Activated CD4-positive, CD25-positive, alpha-beta regulatory T cell (primary cell): ENCODE data around the gene LTBP1.

Source experiments
- DNase-seq, 4 experiments: peaks; one replicate each; lab custom pipeline; 2025; lab: John Stamatoyannopoulos, UW

Gene LTBP1

DNA sequence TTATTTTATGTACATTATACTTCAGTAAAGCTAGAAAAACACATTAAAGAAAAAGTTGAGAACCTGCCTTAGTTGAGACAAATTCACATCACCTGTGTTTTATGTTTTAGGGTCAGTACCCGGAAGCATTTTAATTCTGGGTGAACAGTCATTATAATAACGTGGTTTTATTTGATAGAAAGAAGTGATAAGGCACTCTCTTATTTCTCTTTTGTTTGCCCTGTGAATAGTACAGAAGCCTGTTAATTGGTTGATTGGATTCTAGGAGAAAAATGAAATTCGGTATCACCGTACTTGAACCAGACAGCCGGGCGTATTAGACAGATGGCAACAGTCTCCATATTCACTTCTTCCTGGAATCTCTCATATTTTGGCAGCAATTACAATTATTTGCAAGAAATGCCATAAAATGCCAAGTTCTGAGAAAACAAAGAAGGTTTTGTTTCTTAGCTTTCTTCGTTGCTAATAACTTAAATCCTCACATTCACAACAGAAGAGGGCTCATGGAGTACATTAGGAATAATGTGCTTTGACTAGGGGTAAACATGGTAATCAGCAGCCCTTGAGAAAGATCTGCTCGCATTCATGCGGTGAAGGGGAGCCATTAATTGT lies 361.0 kb downstream of the LTBP1 start:
- DNase-seq = no peak

DNA sequence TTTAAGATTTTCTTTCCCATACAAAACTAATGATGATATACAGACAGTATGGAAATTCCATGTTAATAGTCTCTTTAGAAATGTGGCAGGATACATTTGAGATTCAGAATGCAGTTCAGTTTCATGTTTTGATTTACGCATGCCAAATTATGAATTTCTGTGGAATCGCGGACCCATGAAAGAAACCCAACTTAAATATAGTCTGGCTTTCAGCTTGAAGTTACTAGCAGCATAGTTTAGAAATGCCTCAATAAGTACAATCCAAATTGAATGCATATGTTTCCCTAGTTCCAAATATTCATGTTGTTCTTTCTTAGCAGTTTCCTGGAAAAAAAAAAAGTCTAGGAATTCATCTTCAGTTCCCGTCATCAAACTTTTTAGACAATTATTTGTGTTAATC lies 365.6 kb downstream of the LTBP1 start:
- DNase-seq = no peak

DNA sequence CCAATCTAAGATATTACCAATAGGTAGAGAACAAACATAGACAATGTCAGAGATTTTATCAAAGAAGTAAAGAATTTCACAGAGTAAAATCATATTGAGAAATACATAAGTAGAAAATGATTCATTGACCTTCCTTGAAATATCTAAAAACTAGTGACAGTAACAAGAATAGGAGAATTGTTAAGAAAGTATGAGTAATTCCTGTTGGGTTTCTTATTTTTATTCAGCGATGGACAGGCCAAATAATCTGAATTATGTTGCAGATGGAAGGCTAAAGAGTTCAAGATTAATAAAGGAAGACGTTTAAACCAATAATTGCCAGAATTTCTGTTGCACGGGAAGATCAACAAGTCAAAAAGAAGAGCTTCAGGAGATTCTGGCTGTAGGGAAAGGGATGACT lies 366.3 kb downstream of the LTBP1 start:
- no peak for DNase-seq

DNA sequence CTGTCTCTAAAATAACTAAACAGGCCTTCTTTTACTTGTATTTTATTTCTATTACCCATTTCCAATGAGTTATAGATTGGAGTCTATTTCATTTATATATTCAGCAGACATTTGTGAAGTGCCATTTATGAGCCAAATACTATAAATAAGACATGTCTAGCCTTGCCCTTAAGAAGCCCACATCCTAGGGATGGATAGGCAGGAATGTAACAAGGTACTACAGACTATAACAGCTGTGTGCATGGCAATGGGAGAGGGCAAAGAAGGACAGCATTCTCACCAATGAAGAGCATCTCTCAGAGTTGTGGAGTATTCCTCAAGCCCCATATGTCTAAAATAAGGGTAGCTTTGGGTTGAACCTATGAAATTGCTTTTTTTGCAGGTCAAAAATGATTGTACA lies 367.8 kb downstream of the LTBP1 start:
- no peak for DNase-seq

DNA sequence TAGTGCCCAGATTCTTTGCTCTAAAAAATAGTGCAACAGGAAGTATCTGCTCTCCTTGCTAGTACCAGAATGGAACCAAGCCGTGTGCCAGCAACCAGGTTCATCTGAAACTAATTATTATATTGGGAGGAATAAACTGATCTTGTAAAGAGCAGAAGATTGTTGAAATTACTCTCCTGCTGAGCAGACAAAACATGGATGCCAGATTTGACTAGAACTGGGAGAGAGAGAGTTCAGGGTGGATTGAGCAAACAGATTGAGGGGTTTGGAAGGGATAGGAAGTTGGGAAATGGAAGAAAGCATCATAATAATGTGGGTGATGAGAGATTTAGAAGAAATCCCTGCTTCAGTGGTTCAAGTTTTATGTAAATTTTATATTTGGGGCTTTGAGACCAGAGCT lies 369.6 kb downstream of the LTBP1 start:
- no peak for DNase-seq

DNA sequence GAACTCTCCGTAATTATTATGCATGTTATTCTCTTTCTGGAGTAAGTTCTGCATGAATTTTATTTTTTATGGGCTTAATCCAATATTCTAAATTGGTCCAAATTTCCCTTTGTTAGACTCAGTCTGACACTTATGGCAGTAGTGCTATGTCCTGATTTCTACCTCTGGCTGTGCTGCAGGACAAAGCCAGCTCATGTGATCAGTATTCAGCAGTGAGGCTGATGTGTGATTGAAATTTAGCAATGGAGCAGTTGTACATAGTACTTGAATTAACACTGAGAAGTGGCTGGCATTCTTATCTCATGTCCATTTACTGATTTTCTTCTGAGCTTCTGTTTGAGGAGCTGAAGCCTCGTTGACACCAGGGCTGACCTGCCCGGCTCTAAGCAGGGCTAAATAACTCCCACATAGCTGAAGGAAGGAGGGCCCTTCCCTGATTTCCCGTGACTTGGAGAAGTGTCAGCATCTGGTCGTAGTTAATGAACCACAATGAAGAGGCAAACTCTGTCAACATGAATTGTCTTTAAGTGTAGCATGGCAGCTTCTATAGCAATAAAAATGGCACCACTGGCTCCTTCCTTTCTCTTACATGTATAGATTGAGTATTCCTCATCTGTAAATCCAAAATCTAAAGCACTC lies 370.7 kb downstream of the LTBP1 start:
- DNase-seq = no peak

DNA sequence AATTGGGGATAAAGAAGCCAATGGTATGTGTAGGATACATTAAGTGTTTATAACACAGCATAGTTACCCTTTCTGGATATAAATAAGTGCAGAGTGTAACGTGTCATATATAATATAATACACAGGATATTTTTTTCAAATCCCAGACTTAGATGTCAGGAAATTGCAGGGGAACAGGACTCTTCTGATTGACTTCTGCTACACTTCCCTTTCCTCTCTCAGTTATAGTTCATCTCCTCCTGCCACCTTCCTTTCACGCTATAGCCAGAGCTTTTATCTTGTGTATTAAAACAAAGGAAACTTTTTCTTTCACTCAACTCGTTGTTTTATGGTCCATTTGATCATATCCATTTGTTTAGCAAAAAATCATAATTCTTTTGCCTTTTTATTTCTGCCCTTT lies 371.7 kb downstream of the LTBP1 start:
- DNase-seq = no peak

DNA sequence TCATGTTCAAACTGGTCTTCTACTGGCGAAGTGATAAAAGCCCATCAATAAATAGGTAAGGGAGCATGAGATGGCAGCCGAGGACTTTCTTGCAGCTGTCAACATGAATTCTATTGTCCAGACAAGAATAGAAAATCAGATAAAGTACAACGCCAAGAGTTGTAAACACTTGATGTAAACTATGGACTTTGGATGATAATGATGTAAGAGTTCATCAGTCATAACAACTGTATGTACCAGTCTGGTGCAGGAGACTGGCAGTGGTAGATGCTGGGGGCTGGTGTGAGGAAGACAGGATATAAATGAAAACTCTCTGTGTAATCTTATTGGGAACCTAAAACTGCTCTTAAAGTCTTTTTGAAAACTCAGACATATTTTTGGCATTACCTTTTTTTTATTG lies 373.8 kb downstream of the LTBP1 start:
- DNase-seq = no peak

DNA sequence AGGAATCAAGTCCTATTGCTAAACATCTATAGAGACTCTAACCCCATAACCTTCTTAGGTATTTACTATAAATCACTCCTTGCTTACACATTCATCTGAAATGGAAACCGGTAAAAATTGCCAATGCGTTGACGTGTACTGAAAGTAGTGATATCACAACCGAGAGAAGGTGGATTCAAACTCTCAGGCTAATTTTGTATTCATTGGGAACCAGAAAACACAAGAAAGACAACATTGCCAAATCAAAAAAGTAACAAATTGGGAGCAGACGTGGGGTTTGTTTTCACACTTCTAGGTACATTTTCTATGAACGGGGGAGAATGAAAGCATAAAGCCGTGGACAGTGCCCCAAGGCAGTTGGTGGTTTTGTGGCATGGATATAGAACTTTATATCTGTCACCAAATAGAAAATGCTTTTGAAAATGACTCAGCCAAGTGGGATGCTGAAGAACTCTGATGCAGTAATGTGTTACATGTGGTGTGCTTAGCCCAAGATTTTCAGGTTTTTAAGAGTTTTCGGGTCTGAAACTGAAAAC lies 374.6 kb downstream of the LTBP1 start:
- no peak for DNase-seq

DNA sequence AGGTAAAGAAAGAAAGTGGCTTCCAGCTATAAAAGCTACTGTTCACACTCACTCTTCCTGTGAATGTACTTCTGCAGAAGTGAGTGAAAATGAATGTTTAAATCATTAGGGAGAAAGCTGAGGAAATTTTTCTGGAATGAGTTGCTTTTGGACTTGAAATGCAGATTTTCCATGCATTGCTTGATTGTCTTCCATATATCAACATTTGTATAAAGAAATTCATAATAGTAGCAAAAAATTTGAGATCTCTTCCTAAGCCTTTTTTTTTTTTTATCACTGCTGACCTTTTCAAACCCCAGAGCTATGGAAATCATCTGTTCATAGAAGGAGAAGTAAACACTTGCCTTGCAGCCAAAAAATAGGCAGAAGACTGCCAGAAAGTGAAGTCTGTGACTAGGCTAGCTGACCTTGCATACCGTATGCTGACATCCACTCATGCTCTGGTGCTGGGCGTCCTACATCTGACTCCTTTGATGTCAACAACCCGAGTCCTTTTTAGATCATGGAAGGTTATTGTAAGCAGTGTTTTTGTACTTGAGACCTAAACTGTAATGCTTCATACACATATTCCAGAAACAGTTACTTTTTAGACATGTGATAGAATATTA lies 375.2 kb downstream of the LTBP1 start:
- DNase-seq = no peak

DNA sequence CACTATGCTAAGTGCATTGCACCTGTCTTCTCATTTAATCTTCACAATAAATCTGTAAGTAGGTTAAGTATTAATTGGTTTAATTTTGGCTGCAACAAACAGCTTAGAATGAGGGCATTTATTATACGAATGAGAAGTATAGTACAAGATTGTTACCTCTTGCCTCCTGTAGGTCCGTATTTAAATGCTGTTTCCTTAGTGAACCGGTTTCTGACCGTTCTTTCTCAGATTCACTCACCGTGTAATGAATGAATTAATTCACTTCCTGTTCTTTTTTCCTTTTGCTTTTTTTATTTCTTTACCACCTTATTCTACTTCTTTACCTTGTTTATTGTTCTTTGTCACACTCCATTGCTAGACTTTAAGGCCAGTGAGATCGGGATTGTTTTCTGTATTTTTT lies 375.9 kb downstream of the LTBP1 start:
- DNase-seq = no peak

DNA sequence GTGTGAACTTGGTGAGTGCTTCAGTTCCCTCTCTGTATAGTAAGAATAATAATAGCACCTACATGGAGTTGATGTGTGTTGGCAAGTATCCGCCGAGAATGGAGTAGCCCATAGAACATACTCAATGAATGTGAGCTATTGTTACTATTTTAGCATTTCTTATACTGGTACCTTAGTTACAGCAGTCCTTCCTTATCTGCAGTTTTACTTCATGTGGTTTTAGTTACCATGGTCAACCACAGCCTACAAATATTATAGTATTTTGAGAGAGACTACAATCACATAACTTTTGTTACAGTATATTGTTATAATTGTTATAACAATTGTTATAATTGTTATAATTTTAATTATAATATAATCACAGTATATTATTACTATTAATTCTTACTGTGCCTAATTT lies 377.2 kb downstream of the LTBP1 start:
- DNase-seq = no peak

DNA sequence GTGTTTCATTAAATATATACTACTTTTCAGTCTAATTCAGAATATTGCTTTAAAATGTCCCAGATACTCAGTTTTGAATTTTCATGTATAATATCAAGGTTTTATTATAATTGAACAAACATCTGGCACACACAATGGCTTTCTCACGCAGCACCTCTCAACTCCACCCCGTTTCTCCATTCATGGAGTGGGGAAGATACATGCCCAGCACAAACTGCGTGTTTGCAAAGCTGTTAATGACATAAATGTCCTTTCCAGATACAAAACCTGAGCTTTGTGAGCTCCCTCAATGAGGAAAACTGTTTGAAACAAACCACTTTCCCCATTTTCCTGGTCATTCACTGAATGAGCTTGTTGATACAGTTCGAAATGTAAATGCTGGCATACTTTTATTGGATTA lies 379.3 kb downstream of the LTBP1 start:
- DNase-seq = no peak

DNA sequence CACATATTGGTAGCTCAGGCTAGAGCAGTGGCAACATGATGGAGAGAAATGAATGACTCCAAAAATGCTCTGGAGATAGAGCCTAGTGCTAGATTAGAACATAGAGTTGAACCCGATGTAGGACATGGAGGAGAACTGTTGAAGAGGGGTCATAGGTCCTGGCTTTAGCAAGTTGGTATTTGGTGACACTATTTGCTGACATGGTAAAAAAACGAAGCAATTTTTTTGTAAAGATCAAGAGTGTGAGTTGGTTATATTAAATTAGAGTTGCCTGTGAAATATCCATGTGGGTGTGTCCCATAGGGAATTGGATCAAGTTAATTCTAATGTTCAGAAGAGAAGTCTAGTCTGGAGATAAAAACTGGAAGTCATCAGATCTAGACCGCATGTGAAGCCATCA lies 386.7 kb downstream of the LTBP1 start:
- no peak for DNase-seq

DNA sequence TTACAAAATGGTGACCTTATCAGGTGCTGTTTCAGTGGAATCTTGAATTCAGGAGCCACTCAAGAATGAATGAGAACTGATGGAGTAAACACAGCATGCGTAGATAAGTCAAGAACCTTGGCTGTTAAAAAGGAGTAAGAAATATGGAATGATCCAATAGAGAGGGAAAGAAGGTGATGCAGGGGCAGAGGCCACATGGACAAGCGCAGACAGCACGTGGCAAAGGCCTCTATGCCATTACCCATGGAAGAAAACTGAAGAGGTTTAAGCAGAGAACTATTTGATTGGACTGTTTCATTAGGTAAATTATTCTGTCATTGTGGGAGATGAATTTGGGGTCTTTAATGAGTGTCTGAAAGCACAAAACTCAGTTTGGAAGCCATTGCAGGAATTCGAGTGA lies 387.3 kb downstream of the LTBP1 start:
- no peak for DNase-seq

DNA sequence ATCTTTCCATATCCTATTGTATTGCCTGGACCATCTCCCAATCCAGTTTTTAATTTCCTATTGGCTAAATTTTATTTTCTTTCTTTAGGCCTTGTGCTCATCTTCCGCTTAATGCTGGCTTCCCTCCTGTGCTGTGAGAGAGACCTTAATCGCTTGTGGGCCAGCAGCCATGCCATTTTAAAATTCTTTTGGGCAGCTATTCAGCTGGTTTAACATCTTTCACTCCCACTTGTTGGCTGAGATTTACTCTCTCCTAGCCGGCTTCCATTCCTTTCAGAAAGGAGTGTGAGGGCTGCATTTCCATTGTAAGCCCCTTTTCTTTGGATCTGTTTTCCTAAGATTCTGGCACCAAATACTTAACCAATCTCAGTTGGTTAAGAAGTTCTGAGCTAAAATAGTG lies 388.8 kb downstream of the LTBP1 start:
- DNase-seq = no peak

DNA sequence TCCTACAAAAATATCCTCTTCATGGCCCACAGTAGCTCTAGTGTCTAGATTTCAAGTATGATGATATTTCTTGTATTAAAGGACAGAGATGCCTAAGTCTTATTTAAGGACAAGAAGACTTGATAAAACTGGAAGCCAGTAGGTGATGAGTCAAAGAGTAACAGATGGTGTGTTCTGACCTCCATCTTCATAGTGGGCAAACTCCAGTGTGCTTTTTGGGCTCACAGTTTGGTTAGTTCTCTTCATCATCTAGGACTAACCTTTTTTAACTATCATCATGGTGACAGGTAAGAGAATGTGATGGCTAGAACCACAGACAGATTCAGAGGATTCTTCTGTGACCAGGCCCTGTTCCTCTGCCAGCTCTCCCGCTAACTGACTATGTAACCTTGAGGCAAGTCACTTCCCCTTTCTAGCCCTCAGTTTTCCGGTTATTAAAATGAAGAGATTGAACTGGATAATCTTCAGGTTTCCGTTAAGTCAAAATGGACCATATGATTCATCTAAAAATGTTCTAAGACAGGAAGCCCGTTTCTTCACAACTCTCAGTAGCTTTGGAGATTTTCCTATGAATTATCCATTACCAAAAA lies 389.4 kb downstream of the LTBP1 start:
- DNase-seq = no peak

DNA sequence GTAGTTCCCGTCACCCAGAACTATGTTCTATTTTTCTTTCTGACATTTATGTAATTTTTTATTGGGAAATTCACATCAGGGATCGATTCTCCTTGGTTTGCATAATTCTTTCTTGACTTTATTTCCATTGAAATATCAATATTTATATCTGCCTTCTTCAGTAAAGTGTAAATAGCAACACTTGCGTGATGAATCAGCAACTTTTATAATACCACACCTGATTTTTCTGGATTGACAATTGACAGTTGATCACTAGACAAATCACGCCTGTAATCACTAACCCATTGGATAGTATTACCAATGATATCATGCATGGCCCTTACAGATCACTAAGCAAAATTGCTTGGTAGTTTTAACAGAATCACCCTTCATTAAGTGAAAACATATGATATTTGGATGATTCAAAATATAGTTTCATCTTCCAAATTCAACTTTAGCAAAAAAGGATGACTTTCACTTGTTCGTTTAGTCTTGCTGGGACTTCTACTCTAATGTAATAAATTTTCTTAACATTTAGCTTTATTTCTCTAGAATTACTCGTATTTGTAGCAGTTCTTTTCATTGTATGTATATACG lies 390.7 kb downstream of the LTBP1 start:
- no peak for DNase-seq

DNA sequence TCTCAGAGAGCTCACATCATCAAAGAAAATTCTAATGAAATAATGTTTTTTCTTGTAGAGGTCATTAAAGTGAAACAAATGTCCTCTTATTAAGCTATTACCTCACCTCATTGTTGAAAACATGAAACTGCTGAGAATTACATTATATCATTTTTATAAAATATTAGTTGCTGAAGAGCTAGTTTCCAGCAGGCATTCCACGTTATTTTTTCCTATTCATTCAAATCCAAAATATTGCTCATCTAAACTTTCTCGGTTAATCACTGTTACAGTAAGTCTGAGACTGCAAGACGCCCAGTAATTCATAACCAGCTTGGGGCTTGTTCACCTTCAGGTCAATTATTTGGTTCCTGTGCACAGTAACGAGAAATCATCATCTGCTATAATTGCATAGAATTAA lies 391.2 kb downstream of the LTBP1 start:
- DNase-seq = no peak

DNA sequence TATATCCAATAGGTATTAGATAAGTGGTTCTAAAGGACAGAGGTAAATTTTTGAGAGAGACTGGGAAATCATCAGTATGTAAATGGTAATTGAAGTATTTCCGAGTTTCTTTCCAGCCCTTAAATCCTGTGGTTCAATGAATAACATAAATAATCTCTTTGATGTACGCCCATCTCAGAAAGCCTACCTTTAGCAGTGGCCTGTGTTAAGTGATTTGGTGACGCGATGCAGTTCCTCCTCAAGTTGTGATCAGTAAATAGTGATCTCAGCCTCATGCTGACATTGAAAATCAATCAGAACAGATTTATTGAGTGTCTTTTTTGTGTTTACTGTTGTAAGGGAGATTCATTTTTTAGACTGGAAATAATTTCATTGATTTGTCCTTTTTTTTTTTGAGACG lies 392.5 kb downstream of the LTBP1 start:
- DNase-seq = no peak

DNA sequence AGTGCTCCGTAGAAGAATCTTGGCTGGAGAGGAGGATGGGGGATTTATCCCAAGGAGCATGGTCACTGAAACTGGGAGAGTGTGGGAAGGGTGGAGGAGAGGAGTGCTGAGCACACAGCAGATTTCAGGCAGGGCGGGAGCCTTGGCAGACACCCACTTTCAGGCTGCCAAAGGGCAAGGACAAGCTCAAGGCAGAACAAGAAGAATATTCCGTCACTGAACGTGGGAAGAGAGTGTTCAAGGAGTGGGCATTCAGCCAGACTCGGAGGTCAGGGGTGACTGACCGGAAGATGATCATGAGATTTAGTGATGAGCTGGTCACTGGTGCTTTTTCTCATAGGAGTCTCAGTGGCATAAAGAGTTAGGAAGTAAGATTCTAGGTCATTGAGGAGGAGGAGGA lies 393.5 kb downstream of the LTBP1 start:
- no peak for DNase-seq

DNA sequence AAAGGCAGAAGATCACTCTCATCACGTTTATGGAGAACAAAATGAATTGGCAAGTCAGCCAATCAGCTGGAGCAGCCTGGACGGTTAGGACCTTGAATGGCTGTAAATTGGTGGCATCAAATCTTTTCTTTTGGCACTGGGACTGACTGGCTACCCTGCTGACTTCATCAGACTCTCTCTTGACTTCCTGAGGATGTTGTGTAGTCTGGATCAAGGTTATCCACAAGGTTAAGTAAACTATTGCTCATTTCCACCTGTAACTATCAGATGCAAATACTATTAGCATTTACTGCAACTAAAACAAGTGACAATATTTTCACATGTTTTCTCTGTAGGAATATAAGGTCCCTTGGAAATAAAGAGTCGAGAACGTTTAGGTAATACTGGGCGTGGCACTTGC lies 395.4 kb downstream of the LTBP1 start:
- DNase-seq = no peak

DNA sequence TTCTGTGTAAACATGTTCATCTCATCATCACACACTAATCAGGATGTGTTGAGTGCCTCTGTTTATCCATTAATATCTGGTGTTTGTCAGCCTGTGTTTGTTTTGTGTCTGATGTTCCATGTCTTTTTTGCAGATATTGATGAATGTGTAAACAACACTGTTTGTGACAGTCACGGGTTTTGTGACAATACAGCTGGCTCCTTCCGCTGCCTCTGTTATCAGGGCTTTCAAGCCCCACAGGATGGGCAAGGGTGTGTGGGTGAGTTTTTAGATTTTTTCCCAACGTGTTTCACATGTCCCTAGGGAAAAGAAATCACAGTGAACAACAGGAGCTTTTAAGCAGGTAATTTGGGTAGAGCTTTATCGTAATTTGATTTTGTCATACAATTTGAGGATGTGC lies 396.0 kb downstream of the LTBP1 start:
- no peak for DNase-seq
